Measurements from ENCODE around the gene MAD1L1. TPM values are rescaled to one million over a fixed set of nuclear protein-coding genes. Genes with fewer than 3 reads are reported as not detected.

Gene MAD1L1
- total RNA-seq, 2 experiments from 2014 or later, result 58.3 to 65.3 TPM

DNA sequence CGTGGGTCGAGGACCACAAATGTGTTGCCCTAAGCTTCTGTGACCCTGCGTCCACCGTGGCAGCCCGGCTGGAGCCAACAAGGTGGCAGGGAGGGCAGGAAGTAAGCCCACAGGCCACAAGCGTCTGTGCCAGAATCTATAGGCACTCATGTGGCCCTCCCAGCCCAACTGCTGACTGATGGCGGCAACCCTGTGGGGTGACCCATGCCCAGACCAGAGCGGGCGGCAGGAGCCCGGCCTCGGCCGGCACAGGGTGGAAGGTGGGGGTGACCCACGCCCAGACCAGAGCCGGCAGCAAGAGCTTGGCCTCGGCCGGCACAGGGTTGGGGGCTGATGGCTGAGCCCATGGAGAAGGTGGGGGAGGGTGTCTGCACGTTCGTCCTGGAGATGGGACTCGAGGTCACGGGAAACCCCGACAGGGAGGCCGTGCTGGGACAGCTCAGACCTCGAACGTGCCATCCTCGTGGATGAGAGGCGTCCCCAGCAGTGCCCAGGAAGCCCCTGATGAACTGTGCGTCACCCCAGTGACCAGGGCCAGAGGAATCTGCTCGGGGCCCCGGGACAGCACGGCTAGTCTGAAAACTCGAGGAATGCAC lies 381.7 kb downstream of the MAD1L1 start:
- H4K20me1 ChIP-seq (ENCODE audit: insufficient read depth, low read length), result no peaks in the 10 kb centered on the region
- no peaks in the 10 kb centered on the region for H3K79me2 ChIP-seq (ENCODE audit: insufficient read depth, low read depth, low read length)

DNA sequence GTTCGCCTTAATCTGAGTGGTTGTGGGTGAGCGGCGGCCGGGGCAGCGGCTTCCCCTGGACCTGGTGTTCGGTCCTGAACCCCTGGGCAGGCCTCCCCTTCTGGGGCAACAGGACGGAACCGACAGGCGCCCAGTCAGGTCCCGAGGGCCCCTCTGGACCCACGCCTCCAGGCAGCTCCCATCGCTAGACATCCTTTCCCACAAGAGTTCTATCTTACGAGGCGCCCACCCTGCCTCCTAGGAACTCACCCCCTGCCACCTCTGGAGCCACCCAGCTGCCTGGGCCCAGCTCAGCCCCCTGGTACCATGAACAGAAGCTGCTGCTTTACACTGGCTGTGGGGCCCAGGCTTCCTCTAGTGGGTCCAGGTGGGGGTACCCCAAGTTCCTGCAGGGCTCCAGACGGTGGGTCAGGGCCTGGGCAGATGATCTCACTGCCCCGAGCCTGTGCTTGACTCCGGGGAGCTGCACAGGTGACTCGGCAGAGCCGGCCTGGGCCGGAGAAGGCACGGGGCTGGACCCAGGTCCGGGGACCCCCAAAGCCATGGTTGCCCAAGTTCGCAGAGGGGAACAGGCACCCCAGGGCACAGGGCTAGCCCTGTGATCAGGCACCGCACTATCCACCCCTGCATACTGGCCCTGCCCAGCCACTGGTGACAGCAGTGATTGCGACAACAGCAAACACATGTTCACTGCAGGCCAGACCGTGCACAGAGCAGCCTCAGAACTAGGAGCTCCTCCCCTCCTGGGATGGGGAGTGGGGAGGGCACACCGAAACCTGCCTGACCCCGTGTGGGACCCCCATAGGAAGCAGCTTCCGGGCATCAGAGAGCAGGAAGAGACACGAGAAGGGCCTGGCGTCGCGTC lies 382.4 kb downstream of the MAD1L1 start:
- TF ChIP-seq EZH2phosphoT487 (IDR thresholded peaks at IDR 0.05; ENCODE audit: borderline replicate concordance, low read depth, low read length), result no peak
- TF ChIP-seq, protein P1, sequence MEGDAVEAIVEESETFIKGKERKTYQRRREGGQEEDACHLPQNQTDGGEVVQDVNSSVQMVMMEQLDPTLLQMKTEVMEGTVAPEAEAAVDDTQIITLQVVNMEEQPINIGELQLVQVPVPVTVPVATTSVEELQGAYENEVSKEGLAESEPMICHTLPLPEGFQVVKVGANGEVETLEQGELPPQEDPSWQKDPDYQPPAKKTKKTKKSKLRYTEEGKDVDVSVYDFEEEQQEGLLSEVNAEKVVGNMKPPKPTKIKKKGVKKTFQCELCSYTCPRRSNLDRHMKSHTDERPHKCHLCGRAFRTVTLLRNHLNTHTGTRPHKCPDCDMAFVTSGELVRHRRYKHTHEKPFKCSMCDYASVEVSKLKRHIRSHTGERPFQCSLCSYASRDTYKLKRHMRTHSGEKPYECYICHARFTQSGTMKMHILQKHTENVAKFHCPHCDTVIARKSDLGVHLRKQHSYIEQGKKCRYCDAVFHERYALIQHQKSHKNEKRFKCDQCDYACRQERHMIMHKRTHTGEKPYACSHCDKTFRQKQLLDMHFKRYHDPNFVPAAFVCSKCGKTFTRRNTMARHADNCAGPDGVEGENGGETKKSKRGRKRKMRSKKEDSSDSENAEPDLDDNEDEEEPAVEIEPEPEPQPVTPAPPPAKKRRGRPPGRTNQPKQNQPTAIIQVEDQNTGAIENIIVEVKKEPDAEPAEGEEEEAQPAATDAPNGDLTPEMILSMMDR (conservative IDR thresholded peaks at IDR 0.05; ENCODE audit: low read length), result no peak
- Histone ChIP-seq H3K4me3 (ENCODE audit: low read depth, low read length, poor library complexity, severe bottlenecking) (no peak overlapping the region), H3K79me2 (ENCODE audit: insufficient read depth, low read depth, low read length) (no peaks in the 10 kb centered on the region), H3K27ac (ENCODE audit: low read depth, low read length, poor library complexity, severe bottlenecking) (no peak overlapping the region), H3K9me2 (ENCODE audit: insufficient read depth, low read length) (no peaks in the 10 kb centered on the region), H2AFZ (ENCODE audit: low read length) (no peak overlapping the region), H3K4me2 (ENCODE audit: low read length) (no peak overlapping the region), H3K36me3 (ENCODE audit: insufficient read depth, low read length) (no peaks in the 10 kb centered on the region), H4K20me1 (ENCODE audit: insufficient read depth, low read length) (no peaks in the 10 kb centered on the region), H3K4me1 (ENCODE audit: insufficient read depth, low read length, poor library complexity, severe bottlenecking) (no peaks in the 10 kb centered on the region), H3K9me3 (ENCODE audit: low read length) (no peaks in the 10 kb centered on the region)
- CTCF ChIA-PET (ENCODE audit: unreplicated experiment), result no interaction called here
- intact Hi-C loops (cut with micrococcal nuclease; ENCODE audit: unreplicated experiment), result no loop called here
- no TSS peak for BruUV-seq (replicated peaks)
- DNase-seq (ENCODE audit: low spot score), result no peak
- POLR2A ChIA-PET, result no interaction called here

More for the DNA sequence above, 381.7 kb downstream of the MAD1L1 start:
- Histone ChIP-seq H3K27ac (ENCODE audit: low read depth, low read length, poor library complexity, severe bottlenecking) (no peak overlapping the region), H3K4me2 (ENCODE audit: low read length) (no peak overlapping the region), H3K36me3 (ENCODE audit: insufficient read depth, low read length) (no peaks in the 10 kb centered on the region), H2AFZ (ENCODE audit: low read length) (no peak overlapping the region), H3K9me2 (ENCODE audit: insufficient read depth, low read length) (no peaks in the 10 kb centered on the region), H3K9me3 (ENCODE audit: low read length) (no peaks in the 10 kb centered on the region), H3K4me1 (ENCODE audit: insufficient read depth, low read length, poor library complexity, severe bottlenecking) (no peaks in the 10 kb centered on the region), H3K4me3 (ENCODE audit: low read depth, low read length, poor library complexity, severe bottlenecking) (no peak overlapping the region)
- CTCF ChIA-PET (ENCODE audit: unreplicated experiment), result no interaction called here
- TF ChIP-seq, protein P1 (conservative IDR thresholded peaks at IDR 0.05; ENCODE audit: low read length), result no peak
- no peak for TF ChIP-seq EZH2phosphoT487 (IDR thresholded peaks at IDR 0.05; ENCODE audit: borderline replicate concordance, low read depth, low read length)
- no TSS peak for BruUV-seq (replicated peaks)
- POLR2A ChIA-PET, result no interaction called here
- intact Hi-C loops (cut with micrococcal nuclease; ENCODE audit: unreplicated experiment), result no loop called here
- no peak for DNase-seq (ENCODE audit: low spot score)

Measured in OCI-LY7 (cell line).